Measurements from ENCODE around the gene GINS3. TPM values are rescaled to one million over a fixed set of nuclear protein-coding genes. Genes with fewer than 3 reads are reported as not detected.
"Not testable (repeated sequence)": the region's sequence is repeated elsewhere in the genome, so short reads cannot be mapped to it uniquely, and the experiment has no call there.

Gene GINS3
- total and polyA plus RNA-seq, 7 experiments from 2014 or later = 0.66 to 13.3 (median 1.7) TPM

- intact Hi-C loops (cut with micrococcal nuclease) = no loop called here
- DNase-seq (no peak), ATAC-seq (no peak)
- ChIA-PET CTCF (no interaction called here), POLR2A (no interaction called here)
- H3K4me1 ChIP-seq (ENCODE audit: control insufficient read depth in 2 of 2, insufficient read depth in 2 of 2, low read length in 2 of 2) = no peaks in the 10 kb centered on the region
- H3K4me3 ChIP-seq (ENCODE audit: low read length) = no peak overlapping the region
- H3K27ac ChIP-seq (ENCODE audit: low read depth, low read length) = no peak overlapping the region
- no peaks in the 10 kb centered on the region for H3K36me3 ChIP-seq (ENCODE audit: control insufficient read depth in 2 of 3, insufficient read depth in 3 of 3, low read length in 3 of 3)
- peaks cover 0 to 17% (median 9%) of the 10 kb centered on the region in 5 donors for H3K36me3 Mint-ChIP-seq
- H3K27me3 Mint-ChIP-seq = no peaks in the 10 kb centered on the region
- no peak overlapping the region for H3K27ac Mint-ChIP-seq
- no peak overlapping the region for H3K4me3 Mint-ChIP-seq
- no peaks in the 10 kb centered on the region for H3K9me3 ChIP-seq (ENCODE audit: control insufficient read depth in 2 of 3, low read length in 3 of 3)
- H3K27me3 ChIP-seq (ENCODE audit: control insufficient read depth in 2 of 2, insufficient read depth in 2 of 2, low read length in 2 of 2) = no peaks in the 10 kb centered on the region
- H3K9me3 Mint-ChIP-seq = peaks cover 0 to 1% (median 0%) of the 10 kb centered on the region in 11 donors
- peaks cover 0 to 1% (median 0%) of the 10 kb centered on the region in 7 donors for H3K4me1 Mint-ChIP-seq
Measured at GRCh38 chr16:58402796-58403195, 10.5 kb downstream of the GINS3 start.

- no peaks in the 10 kb centered on the region for H3K4me1 ChIP-seq (ENCODE audit: control insufficient read depth in 2 of 2, insufficient read depth in 2 of 2, low read length in 2 of 2)
- DNase-seq (no peak), ATAC-seq (no peak)
- Mint-ChIP-seq H3K9me3 (no peaks in the 10 kb centered on the region), H3K36me3 (peaks cover 0 to 4% (median 0%) of the 10 kb centered on the region in 5 donors), H3K4me3 (no peak overlapping the region), H3K27me3 (no peaks in the 10 kb centered on the region), H3K27ac (no peak overlapping the region), H3K4me1 (peaks cover 0 to 1% (median 0%) of the 10 kb centered on the region in 7 donors)
- POLR2A ChIA-PET = no interaction called here
- no peaks in the 10 kb centered on the region for H3K27me3 ChIP-seq (ENCODE audit: control insufficient read depth in 2 of 2, insufficient read depth in 2 of 2, low read length in 2 of 2)
- CTCF ChIA-PET = no interaction called here
- no peaks in the 10 kb centered on the region for H3K9me3 ChIP-seq (ENCODE audit: control insufficient read depth in 2 of 3, low read length in 3 of 3)
- intact Hi-C loops (cut with micrococcal nuclease) = no loop called here
- H3K4me3 ChIP-seq (ENCODE audit: low read length) = no peak overlapping the region
- no peaks in the 10 kb centered on the region for H3K36me3 ChIP-seq (ENCODE audit: control insufficient read depth in 2 of 3, insufficient read depth in 3 of 3, low read length in 3 of 3)
- H3K27ac ChIP-seq (ENCODE audit: low read depth, low read length) = no peak overlapping the region
Measured at GRCh38 chr16:58409316-58409973, 17.2 kb downstream of the GINS3 start.

- CTCF ChIA-PET = interaction anchor here (0.7 kb wide), 1 partner anchor 77 kb away, joined by 3 read pairs; no protein-coding TSS in a partner anchor
- peaks cover 0 to 4% (median 0%) of the 10 kb centered on the region in 5 donors for H3K36me3 Mint-ChIP-seq
Measured at GRCh38 chr16:58411336-58411735, 19.1 kb downstream of the GINS3 start.

GRCh38 chr16:58411736-58412614, 19.7 kb downstream of the GINS3 start:
- Mint-ChIP-seq H3K4me1 (no peaks in the 10 kb centered on the region), H3K27ac (no peak overlapping the region), H3K36me3 (peaks cover 0 to under 1% (median 0%) of the 10 kb centered on the region in 5 donors), H3K27me3 (peaks cover 0 to under 1% (median 0%) of the 10 kb centered on the region in 5 donors), H3K4me3 (no peak overlapping the region), H3K9me3 (no peaks in the 10 kb centered on the region)
- ATAC-seq = no peak
- intact Hi-C loops (cut with micrococcal nuclease) = no loop called here
- no peaks in the 10 kb centered on the region for H3K36me3 ChIP-seq (ENCODE audit: control insufficient read depth in 2 of 3, insufficient read depth in 3 of 3, low read length in 3 of 3)
- ChIA-PET POLR2A (no interaction called here), CTCF (interaction anchor here (0.7 kb wide), 1 partner anchor 78 kb away, joined by 3 read pairs; no protein-coding TSS in a partner anchor)
- H3K4me3 ChIP-seq (ENCODE audit: low read length) = no peak overlapping the region
- no peak overlapping the region for H3K27ac ChIP-seq (ENCODE audit: low read depth, low read length)
- H3K9me3 ChIP-seq (ENCODE audit: control insufficient read depth in 2 of 3, low read length in 3 of 3) = no peaks in the 10 kb centered on the region
- no peak for DNase-seq
- no peaks in the 10 kb centered on the region for H3K4me1 ChIP-seq (ENCODE audit: control insufficient read depth in 2 of 2, insufficient read depth in 2 of 2, low read length in 2 of 2)
- H3K27me3 ChIP-seq (ENCODE audit: control insufficient read depth in 2 of 2, insufficient read depth in 2 of 2, low read length in 2 of 2) = no peaks in the 10 kb centered on the region

More at GRCh38 chr16:58411336-58411735, 19.1 kb downstream of the GINS3 start:
- H3K36me3 ChIP-seq (ENCODE audit: control insufficient read depth in 2 of 3, insufficient read depth in 3 of 3, low read length in 3 of 3) = no peaks in the 10 kb centered on the region
- no peak overlapping the region for H3K27ac ChIP-seq (ENCODE audit: low read depth, low read length)
- H3K9me3 ChIP-seq (ENCODE audit: control insufficient read depth in 2 of 3, low read length in 3 of 3) = no peaks in the 10 kb centered on the region
- no peaks in the 10 kb centered on the region for H3K27me3 Mint-ChIP-seq
- no peaks in the 10 kb centered on the region for H3K4me1 Mint-ChIP-seq
- POLR2A ChIA-PET = no interaction called here
- H3K27me3 ChIP-seq (ENCODE audit: control insufficient read depth in 2 of 2, insufficient read depth in 2 of 2, low read length in 2 of 2) = no peaks in the 10 kb centered on the region
- no peak overlapping the region for H3K27ac Mint-ChIP-seq
- no peak overlapping the region for H3K4me3 Mint-ChIP-seq
- no peaks in the 10 kb centered on the region for H3K9me3 Mint-ChIP-seq
- ATAC-seq = no peak
- DNase-seq = no peak
- no peak overlapping the region for H3K4me3 ChIP-seq (ENCODE audit: low read length)
- intact Hi-C loops (cut with micrococcal nuclease) = no loop called here
- no peaks in the 10 kb centered on the region for H3K4me1 ChIP-seq (ENCODE audit: control insufficient read depth in 2 of 2, insufficient read depth in 2 of 2, low read length in 2 of 2)

GRCh38 chr16:58412615-58412970, 20.3 kb downstream of the GINS3 start:
- H3K9me3 Mint-ChIP-seq; H3K27ac Mint-ChIP-seq; H3K4me1 Mint-ChIP-seq; H3K4me1 ChIP-seq (ENCODE audit: control insufficient read depth in 2 of 2, insufficient read depth in 2 of 2, low read length in 2 of 2); ATAC-seq; H3K4me3 ChIP-seq (ENCODE audit: low read length); DNase-seq; H3K36me3 Mint-ChIP-seq; H3K4me3 Mint-ChIP-seq; H3K27ac ChIP-seq (ENCODE audit: low read depth, low read length); H3K36me3 ChIP-seq (ENCODE audit: control insufficient read depth in 2 of 3, insufficient read depth in 3 of 3, low read length in 3 of 3); H3K27me3 ChIP-seq (ENCODE audit: control insufficient read depth in 2 of 2, insufficient read depth in 2 of 2, low read length in 2 of 2); H3K27me3 Mint-ChIP-seq; intact Hi-C loops (cut with micrococcal nuclease); CTCF ChIA-PET; H3K9me3 ChIP-seq (ENCODE audit: control insufficient read depth in 2 of 3, low read length in 3 of 3); POLR2A ChIA-PET: not testable (repeated sequence)

- ChIA-PET CTCF (no interaction called here), POLR2A (no interaction called here)
- peaks cover 0 to 8% (median 2%) of the 10 kb centered on the region in 5 donors for H3K27me3 Mint-ChIP-seq
- no peaks in the 10 kb centered on the region for H3K36me3 Mint-ChIP-seq
- intact Hi-C loops (cut with micrococcal nuclease) = no loop called here
- Histone ChIP-seq H3K27ac (ENCODE audit: low read depth, low read length) (no peak overlapping the region), H3K4me3 (ENCODE audit: low read length) (no peak overlapping the region), H3K9me3 (ENCODE audit: control insufficient read depth in 2 of 3, low read length in 3 of 3) (no peaks in the 10 kb centered on the region), H3K27me3 (ENCODE audit: control insufficient read depth in 2 of 2, insufficient read depth in 2 of 2, low read length in 2 of 2) (no peaks in the 10 kb centered on the region), H3K4me1 (ENCODE audit: control insufficient read depth in 2 of 2, insufficient read depth in 2 of 2, low read length in 2 of 2) (no peaks in the 10 kb centered on the region), H3K36me3 (ENCODE audit: control insufficient read depth in 2 of 3, insufficient read depth in 3 of 3, low read length in 3 of 3) (no peaks in the 10 kb centered on the region)
- no peaks in the 10 kb centered on the region for H3K9me3 Mint-ChIP-seq
- no peak overlapping the region for H3K27ac Mint-ChIP-seq
- DNase-seq (no peak), ATAC-seq (no peak)
- no peak overlapping the region for H3K4me3 Mint-ChIP-seq
- H3K4me1 Mint-ChIP-seq = peaks cover 0 to under 1% (median 0%) of the 10 kb centered on the region in 7 donors
Measured at GRCh38 chr16:58413359-58413758, 21.1 kb downstream of the GINS3 start.

Measured in naive thymus-derived CD4-positive, alpha-beta T cell (primary cell).